NCI-H1417 treated with DMSO at 0.1 percent for 48 hours (cell line): ENCODE results near the gene DNAH9.

ENCODE experiments used
- DNase-seq: peaks from one replicate; lab custom pipeline; 2025; lab: John Stamatoyannopoulos, UW

Gene DNAH9

GRCh38 chr17:11852231-11852630 is 254.0 kb downstream of the DNAH9 start:
- DNase-seq: no peak

GRCh38 chr17:11852912-11853311 is 254.6 kb downstream of the DNAH9 start:
- DNase-seq: no peak

- DNase-seq: no peak
Measured at GRCh38 chr17:11853321-11854151, 255.3 kb downstream of the DNAH9 start.

GRCh38 chr17:11855306-11855705 is 257.0 kb downstream of the DNAH9 start:
- no peak for DNase-seq

GRCh38 chr17:11857006-11857405 is 258.7 kb downstream of the DNAH9 start:
- DNase-seq: no peak

- DNase-seq: no peak
Measured at GRCh38 chr17:11869680-11870394, 271.6 kb downstream of the DNAH9 start.

- DNase-seq: no peak
Measured at GRCh38 chr17:11871773-11872172, 273.5 kb downstream of the DNAH9 start.

- no peak for DNase-seq
Measured at GRCh38 chr17:11874756-11875155, 276.5 kb downstream of the DNAH9 start.

- DNase-seq: no peak
Measured at GRCh38 chr17:11880714-11881113, 282.4 kb downstream of the DNAH9 start.

GRCh38 chr17:11882716-11883115 is 284.4 kb downstream of the DNAH9 start:
- DNase-seq: no peak

- DNase-seq: no peak
Measured at GRCh38 chr17:11885051-11885450, 286.8 kb downstream of the DNAH9 start.

GRCh38 chr17:11889266-11889665 is 291.0 kb downstream of the DNAH9 start:
- DNase-seq: no peak

GRCh38 chr17:11893862-11894261 is 295.6 kb downstream of the DNAH9 start:
- DNase-seq: no peak

GRCh38 chr17:11896199-11896598 is 297.9 kb downstream of the DNAH9 start:
- no peak for DNase-seq

GRCh38 chr17:11898526-11899235 is 300.4 kb downstream of the DNAH9 start:
- DNase-seq: no peak

GRCh38 chr17:11899537-11899942 is 301.3 kb downstream of the DNAH9 start:
- DNase-seq: no peak

- DNase-seq: no peak
Measured at GRCh38 chr17:11900041-11900476, 301.8 kb downstream of the DNAH9 start.

- no peak for DNase-seq
Measured at GRCh38 chr17:11900655-11901054, 302.4 kb downstream of the DNAH9 start.

- DNase-seq: no peak
Measured at GRCh38 chr17:11901931-11902330, 303.7 kb downstream of the DNAH9 start.

- DNase-seq: no peak
Measured at GRCh38 chr17:11908711-11909146, 310.5 kb downstream of the DNAH9 start.

GRCh38 chr17:11909348-11909747 is 311.1 kb downstream of the DNAH9 start:
- DNase-seq: no peak

GRCh38 chr17:11916091-11916490 is 317.8 kb downstream of the DNAH9 start:
- no peak for DNase-seq

GRCh38 chr17:11917415-11917814 is 319.1 kb downstream of the DNAH9 start:
- DNase-seq: no peak
